Neural progenitor cell (in vitro differentiated cells): ENCODE data around the gene PDIA6. TPM values are rescaled to one million over a fixed set of nuclear protein-coding genes. Genes with fewer than 3 reads are reported as not detected.
A peak's percentile ranks its signal among the peaks of the same experiment; 100 is the strongest.
"Not testable (repeated sequence)": the region's sequence is repeated elsewhere in the genome, so short reads cannot be mapped to it uniquely, and the experiment has no call there.

Experiments used
- DNase-seq: peaks from one replicate; pipeline ENCODE4 v3.0.0-alpha.2; 2016; ENCODE audit warnings: low spot score
- H2AFZ ChIP-seq: fragments of 200-600 bp; sonication (generic); replicated peaks from 2 replicates; pipeline ENCODE4 v1.6.1; 2016; ENCODE audit warnings: antibody characterized with exemption
- H3F3A ChIP-seq: fragments of 200-600 bp; sonication (generic); 2 replicates; pipeline ENCODE4 v1.6.1; 2016; ENCODE audit warnings: antibody characterized with exemption, low read depth
- H3K27ac ChIP-seq: fragments of 200-600 bp; sonication (generic); 2 replicates; pipeline ENCODE4 v1.5.1; 2016; ENCODE audit warnings: mild to moderate bottlenecking
- H3K27me3 ChIP-seq: fragments of 200-600 bp; sonication (generic); 2 replicates; pipeline ENCODE4 v1.6.1; 2016; ENCODE audit warnings: mild to moderate bottlenecking, moderate library complexity
- H3K36me3 ChIP-seq: fragments of 200-600 bp; sonication (generic); 2 replicates; pipeline ENCODE4 v1.5.1; 2016
- H3K4me1 ChIP-seq: fragments of 200-600 bp; sonication (generic); 2 replicates; pipeline ENCODE4 v1.6.1; 2016; ENCODE audit warnings: mixed run types
- H3K4me2 ChIP-seq: fragments of 200-600 bp; sonication (generic); 2 replicates; pipeline ENCODE4 v1.6.1; 2016
- H3K4me3 ChIP-seq: fragments of 200-600 bp; sonication (generic); 2 replicates; pipeline ENCODE4 v1.5.1; 2016
- H3K79me2 ChIP-seq: fragments of 200-600 bp; sonication (generic); 2 replicates; pipeline ENCODE4 v1.6.1; 2016; ENCODE audit warnings: low read depth
- H3K9ac ChIP-seq: fragments of 200-600 bp; sonication (generic); 2 replicates; pipeline ENCODE4 v1.6.1; 2016
- H3K9me3 ChIP-seq: fragments of 200-600 bp; sonication (generic); 2 replicates; pipeline ENCODE4 v1.5.1; 2016; ENCODE audit warnings: low read depth
- H4K20me1 ChIP-seq: fragments of 200-600 bp; sonication (generic); 2 replicates; pipeline ENCODE4 v1.6.1; 2016; ENCODE audit warnings: low read depth
- H3K27ac Mint-ChIP-seq: 3 replicates; pipeline ENCODE4 v1.8.0; 2021; ENCODE audit warnings: mixed read lengths
- H3K27me3 Mint-ChIP-seq: 2 replicates; pipeline ENCODE4 v1.8.0; 2022; ENCODE audit warnings: low read depth, mild to moderate bottlenecking, inconsistent platforms, moderate library complexity, mixed read lengths; ENCODE audit not compliant: insufficient read depth
- H3K36me3 Mint-ChIP-seq: 3 replicates; pipeline ENCODE4 v1.8.0; 2021; ENCODE audit warnings: mixed read lengths
- H3K4me1 Mint-ChIP-seq: 3 replicates; pipeline ENCODE4 v1.8.0; 2021; ENCODE audit warnings: mixed read lengths
- H3K4me3 Mint-ChIP-seq: 3 replicates; pipeline ENCODE4 v1.8.0; 2021; ENCODE audit warnings: mild to moderate bottlenecking, moderate library complexity, mixed read lengths
- H3K9me3 Mint-ChIP-seq: 3 replicates; pipeline ENCODE4 v1.8.0; 2020; ENCODE audit warnings: mixed read lengths
- CTCF ChIP-seq: fragments of 200-600 bp; sonication (generic); IDR thresholded peaks from 2 replicates; pipeline ENCODE4 v1.5.1; 2017; ENCODE audit warnings: antibody characterized with exemption, mild to moderate bottlenecking
- EZH2 ChIP-seq: fragments of 200-600 bp; sonication (generic); IDR thresholded peaks from 2 replicates; pipeline ENCODE4 v1.6.1; 2017; ENCODE audit warnings: antibody characterized with exemption, mild to moderate bottlenecking, moderate library complexity
- EZH2phosphoT487 ChIP-seq: fragments of 200-600 bp; sonication (generic); IDR thresholded peaks from 2 replicates; pipeline ENCODE4 v1.6.1; 2017; ENCODE audit warnings: antibody characterized with exemption
- total RNA-seq: library from RNA; depleted of rRNA; stranded (reverse); fragments of >200 nt; gene quantifications from 2 replicates; pipeline ENCODE4 v1.2.3, GENCODE V29; 2015; ENCODE audit warnings: low replicate concordance

Gene PDIA6
- total RNA-seq, 1 donor from 2014 or later, result 381 TPM

- Histone ChIP-seq H2AFZ (no peak overlapping the region), H3K9me3 (no peaks in the 10 kb centered on the region), H4K20me1 (peaks cover 57% of the 10 kb centered on the region), H3K4me1 (peaks cover 29% of the 10 kb centered on the region), H3K27me3 (no peaks in the 10 kb centered on the region), H3K79me2 (peaks cover 58% of the 10 kb centered on the region), H3K4me2 (peak overlapping the region; percentile 97), H3K9ac (peak overlapping the region; percentile 76), H3K4me3 (peak overlapping the region; percentile 91), H3K27ac (no peak overlapping the region), H3F3A (peaks cover 13% of the 10 kb centered on the region), H3K36me3 (peaks cover 4% of the 10 kb centered on the region)
- Mint-ChIP-seq H3K27ac (peak overlapping the region; percentile 92), H3K9me3 (no peaks in the 10 kb centered on the region), H3K36me3 (peaks cover 16% of the 10 kb centered on the region), H3K27me3 (peaks cover 2% of the 10 kb centered on the region), H3K4me1 (peaks cover 45% of the 10 kb centered on the region), H3K4me3 (peak overlapping the region; percentile 94)
- peak; percentile 56 for DNase-seq
- TF ChIP-seq EZH2 (no peak), EZH2phosphoT487 (no peak), CTCF (no peak)
These were observed 1.1 kb downstream of the PDIA6 start for GRCh38 chr2:10811517-10811916.

- no peak for DNase-seq
- H3K27ac Mint-ChIP-seq, result no peak overlapping the region
- Histone ChIP-seq H3K79me2 (peaks cover 66% of the 10 kb centered on the region), H3K4me3 (peak overlapping the region; percentile 91), H3K4me1 (peaks cover 29% of the 10 kb centered on the region), H4K20me1 (peaks cover 59% of the 10 kb centered on the region), H2AFZ (no peak overlapping the region), H3K27ac (no peak overlapping the region), H3K4me2 (peak overlapping the region; percentile 97), H3K36me3 (peaks cover 8% of the 10 kb centered on the region), H3F3A (peaks cover 12% of the 10 kb centered on the region), H3K27me3 (no peaks in the 10 kb centered on the region), H3K9ac (no peak overlapping the region), H3K9me3 (no peaks in the 10 kb centered on the region)
- TF ChIP-seq EZH2phosphoT487 (no peak), EZH2 (no peak), CTCF (no peak)
- peaks cover 43% of the 10 kb centered on the region for H3K4me1 Mint-ChIP-seq
- peak overlapping the region; percentile 94 for H3K4me3 Mint-ChIP-seq
- peaks cover 18% of the 10 kb centered on the region for H3K36me3 Mint-ChIP-seq
- no peaks in the 10 kb centered on the region for H3K9me3 Mint-ChIP-seq
- peaks cover 2% of the 10 kb centered on the region for H3K27me3 Mint-ChIP-seq
These were observed 2.1 kb downstream of the PDIA6 start for GRCh38 chr2:10810202-10811161.

GRCh38 chr2:10806543-10806942 is 6.0 kb downstream of the PDIA6 start:
- peaks cover 87% of the 10 kb centered on the region for H3K79me2 ChIP-seq
- Mint-ChIP-seq H3K27me3 (no peaks in the 10 kb centered on the region), H3K36me3 (peaks cover 23% of the 10 kb centered on the region), H3K27ac (no peak overlapping the region), H3K9me3 (peaks cover 2% of the 10 kb centered on the region), H3K4me1 (peaks cover 30% of the 10 kb centered on the region), H3K4me3 (no peak overlapping the region)
- peaks cover 72% of the 10 kb centered on the region for H4K20me1 ChIP-seq
- no peaks in the 10 kb centered on the region for H3F3A ChIP-seq
- no peaks in the 10 kb centered on the region for H3K9me3 ChIP-seq
- H2AFZ ChIP-seq, result no peak overlapping the region
- no peak overlapping the region for H3K4me2 ChIP-seq
- no peaks in the 10 kb centered on the region for H3K27me3 ChIP-seq
- DNase-seq, result no peak
- H3K4me3 ChIP-seq, result no peak overlapping the region
- peaks cover 23% of the 10 kb centered on the region for H3K4me1 ChIP-seq
- H3K27ac ChIP-seq, result no peak overlapping the region
- no peak for TF ChIP-seq CTCF
- no peak for TF ChIP-seq EZH2
- no peak for TF ChIP-seq EZH2phosphoT487
- H3K36me3 ChIP-seq, result peaks cover 11% of the 10 kb centered on the region
- H3K9ac ChIP-seq, result no peak overlapping the region

GRCh38 chr2:10805990-10806389 is 6.6 kb downstream of the PDIA6 start:
- H2AFZ ChIP-seq, H3K9ac ChIP-seq, H3K9me3 Mint-ChIP-seq, H3K27ac ChIP-seq, H3K27ac Mint-ChIP-seq, H3K4me3 Mint-ChIP-seq, H3K9me3 ChIP-seq, H3K27me3 Mint-ChIP-seq, DNase-seq, H3K27me3 ChIP-seq, H3F3A ChIP-seq, H3K4me3 ChIP-seq, H3K4me2 ChIP-seq: not testable (repeated sequence)
- Histone ChIP-seq H3K36me3 (peaks cover 14% of the 10 kb centered on the region), H4K20me1 (peaks cover 72% of the 10 kb centered on the region), H3K79me2 (peaks cover 87% of the 10 kb centered on the region), H3K4me1 (peaks cover 17% of the 10 kb centered on the region)
- H3K36me3 Mint-ChIP-seq, result peaks cover 23% of the 10 kb centered on the region
- H3K4me1 Mint-ChIP-seq, result peaks cover 24% of the 10 kb centered on the region
